WI38 (cell line): Measurements from ENCODE around the gene CCDC50.

Experiments
- H3K4me3 ChIP-seq: 2 replicates; pipeline ENCODE4 v1.5.1; 2011; ENCODE audit warnings: low read depth, mild to moderate bottlenecking, control low read depth, low read length
- TF ChIP-seq, protein P1 (sequence below): IDR thresholded peaks from 2 replicates; pipeline ENCODE4 v1.5.1; 2012; ENCODE audit warnings: low read depth, mild to moderate bottlenecking, control low read depth, low read length

The CCDC50 gene

GRCh38 chr3:191399918-191400317 is 70.7 kb downstream of the CCDC50 start:
- TF ChIP-seq, protein P1, sequence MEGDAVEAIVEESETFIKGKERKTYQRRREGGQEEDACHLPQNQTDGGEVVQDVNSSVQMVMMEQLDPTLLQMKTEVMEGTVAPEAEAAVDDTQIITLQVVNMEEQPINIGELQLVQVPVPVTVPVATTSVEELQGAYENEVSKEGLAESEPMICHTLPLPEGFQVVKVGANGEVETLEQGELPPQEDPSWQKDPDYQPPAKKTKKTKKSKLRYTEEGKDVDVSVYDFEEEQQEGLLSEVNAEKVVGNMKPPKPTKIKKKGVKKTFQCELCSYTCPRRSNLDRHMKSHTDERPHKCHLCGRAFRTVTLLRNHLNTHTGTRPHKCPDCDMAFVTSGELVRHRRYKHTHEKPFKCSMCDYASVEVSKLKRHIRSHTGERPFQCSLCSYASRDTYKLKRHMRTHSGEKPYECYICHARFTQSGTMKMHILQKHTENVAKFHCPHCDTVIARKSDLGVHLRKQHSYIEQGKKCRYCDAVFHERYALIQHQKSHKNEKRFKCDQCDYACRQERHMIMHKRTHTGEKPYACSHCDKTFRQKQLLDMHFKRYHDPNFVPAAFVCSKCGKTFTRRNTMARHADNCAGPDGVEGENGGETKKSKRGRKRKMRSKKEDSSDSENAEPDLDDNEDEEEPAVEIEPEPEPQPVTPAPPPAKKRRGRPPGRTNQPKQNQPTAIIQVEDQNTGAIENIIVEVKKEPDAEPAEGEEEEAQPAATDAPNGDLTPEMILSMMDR: no peak

DNA sequence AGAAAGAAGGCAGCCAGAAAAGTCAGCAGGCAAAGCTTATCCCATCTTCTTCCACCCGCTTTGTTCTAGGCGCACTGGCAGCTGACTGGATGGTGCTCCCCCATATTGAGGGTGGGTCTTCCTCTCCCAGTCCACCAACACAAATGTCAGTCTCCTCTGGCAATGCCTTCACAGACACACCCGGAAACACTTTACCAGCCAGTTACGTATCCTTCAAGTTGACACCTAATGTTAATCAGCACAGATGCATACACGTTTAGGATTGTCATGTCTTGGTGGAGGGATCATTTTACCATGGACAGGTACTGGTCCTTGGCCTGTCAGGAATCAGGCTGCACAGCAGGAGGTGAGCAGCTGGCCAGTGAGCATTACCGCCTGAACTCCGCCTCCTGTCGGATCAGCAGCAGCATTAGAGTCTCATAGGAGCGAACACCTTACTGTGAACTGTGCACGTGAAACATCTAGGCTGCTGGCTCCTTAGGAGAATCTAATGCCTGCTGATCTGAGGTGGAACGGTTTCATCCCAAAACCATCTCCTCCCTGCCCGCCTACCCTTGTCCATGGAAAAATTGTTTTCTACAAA is 72.7 kb downstream of the CCDC50 start:
- TF ChIP-seq, protein P1: no peak
- H3K4me3 ChIP-seq: no peak overlapping the region

More at GRCh38 chr3:191399918-191400317, 70.7 kb downstream of the CCDC50 start:
- no peak overlapping the region for H3K4me3 ChIP-seq

GRCh38 chr3:191409791-191410359 is 80.7 kb downstream of the CCDC50 start:
- TF ChIP-seq, protein P1: no peak
- H3K4me3 ChIP-seq: no peak overlapping the region

DNA sequence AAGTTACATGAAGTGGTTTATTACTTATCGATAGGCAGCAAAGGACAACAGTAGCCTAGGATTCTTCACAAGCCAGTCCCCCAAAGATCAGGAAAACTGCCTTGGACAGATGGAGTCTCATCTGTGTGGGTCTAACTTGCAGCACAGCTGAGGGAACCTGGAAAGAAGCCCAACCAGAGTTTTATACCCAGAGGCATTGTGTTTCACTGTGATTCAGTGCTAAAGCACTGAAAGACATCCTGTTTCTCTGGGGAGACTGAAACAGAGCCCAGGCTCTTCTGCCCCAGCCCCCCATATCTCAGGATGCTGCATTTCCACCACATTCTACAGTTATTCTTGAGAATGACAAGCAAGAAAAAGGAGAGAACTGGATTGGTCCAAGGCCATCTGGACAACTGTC is 83.6 kb downstream of the CCDC50 start:
- H3K4me3 ChIP-seq: peak overlapping the region; percentile 39
- TF ChIP-seq, protein P1: no peak

DNA sequence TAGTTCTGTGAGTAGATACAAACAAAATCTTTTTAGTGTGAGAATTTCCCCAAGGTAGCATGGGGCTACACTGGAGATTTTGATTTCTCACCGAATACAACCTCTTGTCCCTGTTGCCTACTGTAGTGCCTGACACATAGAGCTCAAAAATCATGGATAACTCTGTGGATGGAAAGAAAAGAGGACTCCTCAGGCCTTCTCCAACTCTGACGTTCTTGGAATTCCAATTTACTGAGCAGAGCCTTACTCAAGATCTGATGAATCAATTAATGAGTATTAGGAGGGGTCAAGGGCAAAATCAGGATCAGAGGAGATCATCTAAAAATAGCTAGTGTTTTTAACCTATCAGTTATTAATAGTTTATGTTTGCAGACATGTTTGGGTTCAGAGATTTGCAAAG is 85.1 kb downstream of the CCDC50 start:
- TF ChIP-seq, protein P1: no peak
- H3K4me3 ChIP-seq: no peak overlapping the region

DNA sequence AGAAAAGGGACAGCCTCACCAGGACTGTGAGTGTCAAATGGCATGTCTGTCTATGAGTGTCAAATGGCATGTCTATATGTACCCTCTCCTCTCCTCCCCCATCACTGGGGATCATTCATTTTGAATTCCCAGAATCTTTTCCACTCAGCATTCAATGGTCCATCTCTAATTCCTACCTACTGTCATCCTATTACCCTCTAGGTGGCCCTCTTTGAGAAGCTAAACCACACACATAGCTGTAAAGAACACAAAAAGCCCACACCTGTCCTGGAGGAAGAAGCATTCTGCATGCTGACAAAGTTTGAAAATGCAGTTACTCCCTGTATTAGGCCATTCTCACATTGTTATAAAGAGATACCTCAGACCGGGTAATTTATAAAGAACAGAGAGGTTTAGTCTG is 85.5 kb downstream of the CCDC50 start:
- TF ChIP-seq, protein P1: no peak
- no peak overlapping the region for H3K4me3 ChIP-seq

GRCh38 chr3:191415566-191415965 is 86.4 kb downstream of the CCDC50 start:
- H3K4me3 ChIP-seq: no peak overlapping the region
- TF ChIP-seq, protein P1: no peak
